CD4-positive, alpha-beta T cell (primary cell): ENCODE results near the gene IQCM. TPM values are rescaled to one million over a fixed set of nuclear protein-coding genes. Genes with fewer than 3 reads are reported as not detected.

ENCODE experiments used
- ATAC-seq: fragments of 200-7000 bp; cut with Tn5 transposase; one replicate; pipeline ENCODE4 v1.10.0; 2022; ENCODE audit warnings: mild to moderate bottlenecking; ENCODE audit not compliant: poor library complexity
- CTCF ChIA-PET: fragments of 350-600 bp; sonication (Branson Sonifier 250); formaldehyde crosslinking; loops from one replicate; lab custom pipeline; 2021; ENCODE audit warnings: antibody characterized with exemption, inconsistent platforms; lab: Charles Lee
- POLR2A ChIA-PET: fragments of 350-600 bp; sonication (Branson Sonifier 250); formaldehyde crosslinking; loops from one replicate; lab custom pipeline; 2021; ENCODE audit warnings: antibody characterized with exemption, inconsistent platforms; lab: Charles Lee
- DNase-seq, 14 experiments: peaks; one replicate each; pipeline ENCODE4 v3.0.0-alpha.2; 2013 to 2020; ENCODE audit warnings: mixed read lengths in 2 of 14
- H3K27ac ChIP-seq, 2 donors: one replicate each; pipeline versions ENCODE4 v1.5.1 to v1.7.0; 2013; ENCODE audit warnings: low read length in 2 of 2, low read depth in 1 of 2, mild to moderate bottlenecking in 1 of 2
- H3K27me3 ChIP-seq, 2 experiments: 1 replicate in 1 of 2; 2 replicates in 1 of 2; pipeline versions ENCODE4 v1.6.1 to v1.7.0; 2013; ENCODE audit warnings: low read length in 2 of 2, control low read depth in 1 of 2, mild to moderate bottlenecking in 1 of 2, moderate library complexity in 1 of 2; ENCODE audit not compliant: insufficient read depth in 2 of 2, control insufficient read depth in 1 of 2
- H3K36me3 ChIP-seq: one replicate; pipeline ENCODE4 v1.6.1; 2013; ENCODE audit warnings: low read length, control low read depth; ENCODE audit not compliant: insufficient read depth
- H3K4me1 ChIP-seq: one replicate; pipeline ENCODE4 v1.6.1; 2013; ENCODE audit warnings: low read length, control low read depth; ENCODE audit not compliant: insufficient read depth
- H3K4me3 ChIP-seq: one replicate; pipeline ENCODE4 v1.5.1; 2013; ENCODE audit warnings: mild to moderate bottlenecking, low read length, moderate library complexity
- H3K9me3 ChIP-seq, 2 experiments: 1 replicate in 1 of 2; 2 replicates in 1 of 2; pipeline versions ENCODE4 v1.6.1 to v1.7.0; 2013; ENCODE audit warnings: low read length in 2 of 2, mild to moderate bottlenecking in 2 of 2, control low read depth in 1 of 2, moderate library complexity in 1 of 2; ENCODE audit not compliant: control insufficient read depth in 1 of 2, insufficient read depth in 1 of 2
- H3K27ac Mint-ChIP-seq: one replicate; pipeline ENCODE4 v1.8.0; 2020; ENCODE audit warnings: mixed read lengths
- H3K27me3 Mint-ChIP-seq: one replicate; pipeline ENCODE4 v1.8.0; 2021; ENCODE audit warnings: mixed read lengths
- H3K36me3 Mint-ChIP-seq: one replicate; pipeline ENCODE4 v1.8.0; 2021; ENCODE audit warnings: low read depth, mixed read lengths
- H3K4me1 Mint-ChIP-seq: one replicate; pipeline ENCODE4 v1.8.0; 2021; ENCODE audit warnings: low read depth, mixed read lengths
- H3K4me3 Mint-ChIP-seq: one replicate; pipeline ENCODE4 v1.8.0; 2020; ENCODE audit warnings: mild to moderate bottlenecking, mixed read lengths
- H3K9me3 Mint-ChIP-seq: one replicate; pipeline ENCODE4 v1.8.0; 2020; ENCODE audit warnings: mixed read lengths
- CTCF ChIP-seq: fragments of 200-600 bp; IDR thresholded peaks from one replicate; pipeline ENCODE4 v1.8.0; 2022; ENCODE audit warnings: antibody characterized with exemption, mild to moderate bottlenecking
- intact Hi-C, 2 experiments: fragments of 100-400 bp; cut with DNase I in 1 of 2; cut with micrococcal nuclease in 1 of 2; formaldehyde crosslinking; loops; one replicate each; pipeline versions ENCODE4 v1.15.1 to v1.9.0; 2023 to 2025; cut with DNase I, micrococcal nuclease
- total RNA-seq, 174 experiments: library from RNA in 2 of 174; stranded (reverse) in 2 of 174; gene quantifications; one replicate each; pipeline ENCODE4 v1.2.3 and lab custom pipeline; 2021 to 2026

Gene IQCM
- total RNA-seq, 2 experiments from 2014 or later, result not detected

- intact Hi-C loops, result no loop called here
- no peak for TF ChIP-seq CTCF
- H3K36me3 ChIP-seq, result no peaks in the 10 kb centered on the region
- Mint-ChIP-seq H3K9me3 (peaks cover 2% of the 10 kb centered on the region), H3K36me3 (no peaks in the 10 kb centered on the region), H3K27ac (no peak overlapping the region), H3K4me1 (no peaks in the 10 kb centered on the region), H3K27me3 (no peaks in the 10 kb centered on the region), H3K4me3 (no peak overlapping the region)
- DNase-seq, result no peak
- ChIA-PET CTCF (no interaction called here), POLR2A (no interaction called here)
- H3K4me1 ChIP-seq, result no peaks in the 10 kb centered on the region
- H3K27me3 ChIP-seq, result no peaks in the 10 kb centered on the region
- ATAC-seq, result no peak
- no peak overlapping the region for H3K4me3 ChIP-seq
- peaks cover 5 to 9% of the 10 kb centered on the region in 2 experiments for H3K9me3 ChIP-seq
- no peak overlapping the region for H3K27ac ChIP-seq
Observed at GRCh38 chr4:149552601-149553000, 263.0 kb downstream of the IQCM start.

GRCh38 chr4:149549911-149550310, 265.7 kb downstream of the IQCM start:
- H3K27ac ChIP-seq, result no peak overlapping the region
- no peaks in the 10 kb centered on the region for H3K27me3 ChIP-seq
- H3K9me3 Mint-ChIP-seq, result no peaks in the 10 kb centered on the region
- intact Hi-C loops, result no loop called here
- no peak overlapping the region for H3K4me3 ChIP-seq
- H3K27me3 Mint-ChIP-seq, result no peaks in the 10 kb centered on the region
- no peaks in the 10 kb centered on the region for H3K4me1 Mint-ChIP-seq
- no peaks in the 10 kb centered on the region for H3K36me3 ChIP-seq
- H3K9me3 ChIP-seq, result peaks cover 0 to 9% of the 10 kb centered on the region in 2 experiments
- CTCF ChIA-PET, result no interaction called here
- DNase-seq, result no peak
- no peak for TF ChIP-seq CTCF
- H3K4me3 Mint-ChIP-seq, result no peak overlapping the region
- no peak for ATAC-seq
- H3K27ac Mint-ChIP-seq, result no peak overlapping the region
- POLR2A ChIA-PET, result no interaction called here
- no peaks in the 10 kb centered on the region for H3K36me3 Mint-ChIP-seq
- H3K4me1 ChIP-seq, result no peaks in the 10 kb centered on the region

- DNase-seq (no peak), ATAC-seq (no peak)
- no peak overlapping the region for H3K4me3 ChIP-seq
- no peak overlapping the region for H3K27ac Mint-ChIP-seq
- H3K27me3 ChIP-seq, result no peaks in the 10 kb centered on the region
- no peak overlapping the region for H3K4me3 Mint-ChIP-seq
- intact Hi-C loops, result no loop called here
- H3K4me1 Mint-ChIP-seq, result no peaks in the 10 kb centered on the region
- no peak overlapping the region for H3K27ac ChIP-seq
- peaks cover 17% of the 10 kb centered on the region for H3K9me3 Mint-ChIP-seq
- no peaks in the 10 kb centered on the region for H3K9me3 ChIP-seq
- CTCF ChIA-PET, result no interaction called here
- no peaks in the 10 kb centered on the region for H3K4me1 ChIP-seq
- TF ChIP-seq CTCF, result no peak
- no peaks in the 10 kb centered on the region for H3K27me3 Mint-ChIP-seq
- H3K36me3 ChIP-seq, result no peaks in the 10 kb centered on the region
- no peaks in the 10 kb centered on the region for H3K36me3 Mint-ChIP-seq
- POLR2A ChIA-PET, result no interaction called here
Observed at GRCh38 chr4:149534779-149535178, 280.9 kb downstream of the IQCM start.
